Measurements from ENCODE around the gene COQ4. TPM values are rescaled to one million over a fixed set of nuclear protein-coding genes. Genes with fewer than 3 reads are reported as not detected.

The COQ4 gene
- total RNA-seq, 1 donor = 22.0 TPM

GRCh38 chr9:128342971-128343680 lies 20.5 kb downstream of the COQ4 start:
- TF ChIP-seq, protein P1, sequence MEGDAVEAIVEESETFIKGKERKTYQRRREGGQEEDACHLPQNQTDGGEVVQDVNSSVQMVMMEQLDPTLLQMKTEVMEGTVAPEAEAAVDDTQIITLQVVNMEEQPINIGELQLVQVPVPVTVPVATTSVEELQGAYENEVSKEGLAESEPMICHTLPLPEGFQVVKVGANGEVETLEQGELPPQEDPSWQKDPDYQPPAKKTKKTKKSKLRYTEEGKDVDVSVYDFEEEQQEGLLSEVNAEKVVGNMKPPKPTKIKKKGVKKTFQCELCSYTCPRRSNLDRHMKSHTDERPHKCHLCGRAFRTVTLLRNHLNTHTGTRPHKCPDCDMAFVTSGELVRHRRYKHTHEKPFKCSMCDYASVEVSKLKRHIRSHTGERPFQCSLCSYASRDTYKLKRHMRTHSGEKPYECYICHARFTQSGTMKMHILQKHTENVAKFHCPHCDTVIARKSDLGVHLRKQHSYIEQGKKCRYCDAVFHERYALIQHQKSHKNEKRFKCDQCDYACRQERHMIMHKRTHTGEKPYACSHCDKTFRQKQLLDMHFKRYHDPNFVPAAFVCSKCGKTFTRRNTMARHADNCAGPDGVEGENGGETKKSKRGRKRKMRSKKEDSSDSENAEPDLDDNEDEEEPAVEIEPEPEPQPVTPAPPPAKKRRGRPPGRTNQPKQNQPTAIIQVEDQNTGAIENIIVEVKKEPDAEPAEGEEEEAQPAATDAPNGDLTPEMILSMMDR (IDR thresholded peaks at IDR 0.05; ENCODE audit: insufficient read depth, low read depth, low read length) = no peak
- no peak overlapping the region for H3K4me3 ChIP-seq (ENCODE audit: low read depth, low read length)
- DNase-seq (ENCODE audit: low read depth) = no peak

GRCh38 chr9:128343855-128344254 lies 21.2 kb downstream of the COQ4 start:
- no peak for DNase-seq (ENCODE audit: low read depth)
- no peak overlapping the region for H3K4me3 ChIP-seq (ENCODE audit: low read depth, low read length)
- TF ChIP-seq, protein P1 (IDR thresholded peaks at IDR 0.05; ENCODE audit: insufficient read depth, low read depth, low read length) = no peak

- TF ChIP-seq, protein P1 (IDR thresholded peaks at IDR 0.05; ENCODE audit: insufficient read depth, low read depth, low read length) = no peak
- no peak overlapping the region for H3K4me3 ChIP-seq (ENCODE audit: low read depth, low read length)
- DNase-seq (ENCODE audit: low read depth) = no peak
Measured at GRCh38 chr9:128344931-128345605, 22.4 kb downstream of the COQ4 start.

DNA sequence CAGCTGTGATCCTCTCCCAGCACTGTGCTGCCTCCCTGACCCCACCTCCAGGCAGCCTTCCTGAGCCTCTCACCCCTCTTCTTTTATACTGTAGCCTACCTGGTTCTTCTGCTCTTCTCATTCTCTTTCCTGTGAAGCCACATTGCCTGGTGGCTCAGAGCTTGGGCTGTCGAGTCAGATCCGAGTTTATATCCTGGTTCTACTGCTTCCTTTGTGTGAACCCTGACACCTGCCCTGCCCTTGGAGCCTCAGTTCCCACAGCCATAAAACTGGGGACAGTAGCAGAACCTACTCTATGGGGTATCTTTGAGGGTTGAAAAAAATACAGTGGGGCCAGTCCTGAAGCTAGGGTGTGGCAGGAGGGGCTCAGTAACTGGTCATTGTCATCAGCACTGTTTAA lies 26.5 kb downstream of the COQ4 start:
- H3K4me3 ChIP-seq (ENCODE audit: low read depth, low read length) = no peak overlapping the region
- TF ChIP-seq, protein P1 (IDR thresholded peaks at IDR 0.05; ENCODE audit: insufficient read depth, low read depth, low read length) = no peak

GRCh38 chr9:128349772-128350171 lies 27.1 kb downstream of the COQ4 start:
- no peak for DNase-seq (ENCODE audit: low read depth)
- TF ChIP-seq, protein P1 (IDR thresholded peaks at IDR 0.05; ENCODE audit: insufficient read depth, low read depth, low read length) = no peak
- H3K4me3 ChIP-seq (ENCODE audit: low read depth, low read length) = no peak overlapping the region

More for the DNA sequence above, 26.5 kb downstream of the COQ4 start:
- DNase-seq (ENCODE audit: low read depth) = no peak

- H3K4me3 ChIP-seq (ENCODE audit: low read depth, low read length) = no peak overlapping the region
- TF ChIP-seq, protein P1 (IDR thresholded peaks at IDR 0.05; ENCODE audit: insufficient read depth, low read depth, low read length) = no peak
- DNase-seq (ENCODE audit: low read depth) = no peak
Measured at GRCh38 chr9:128355451-128355850, 32.8 kb downstream of the COQ4 start.

Data from fibroblast of villous mesenchyme (primary cell).